ENCODE data around the gene PRSS56.

GRCh38 chr2:232501331-232501771, 18.8 kb upstream of the PRSS56 start:
- TF ChIP-seq CTCF (conservative IDR thresholded peaks at IDR 0.05 in 1 of 2, IDR thresholded peaks at IDR 0.05 in 1 of 2; ENCODE audit: low read depth in 1 of 2, low read length in 2 of 2) = no peak
- TF ChIP-seq EZH2 (IDR thresholded peaks at IDR 0.05; ENCODE audit: low read length, missing control alignments) = no peak

Data from fibroblast of lung (primary cell).